Neural progenitor cell (in vitro differentiated cells): ENCODE results near the gene NOB1. TPM values are rescaled to one million over a fixed set of nuclear protein-coding genes. Genes with fewer than 3 reads are reported as not detected.
"Not testable (repeated sequence)": the region's sequence is repeated elsewhere in the genome, so short reads cannot be mapped to it uniquely, and the experiment has no call there.

ENCODE experiments used
- DNase-seq: peaks from one replicate; pipeline ENCODE4 v3.0.0-alpha.2; 2016; ENCODE audit warnings: low spot score
- H2AFZ ChIP-seq: fragments of 200-600 bp; sonication (generic); replicated peaks from 2 replicates; pipeline ENCODE4 v1.6.1; 2016; ENCODE audit warnings: antibody characterized with exemption
- H3F3A ChIP-seq: fragments of 200-600 bp; sonication (generic); 2 replicates; pipeline ENCODE4 v1.6.1; 2016; ENCODE audit warnings: antibody characterized with exemption, low read depth
- H3K27ac ChIP-seq: fragments of 200-600 bp; sonication (generic); 2 replicates; pipeline ENCODE4 v1.5.1; 2016; ENCODE audit warnings: mild to moderate bottlenecking
- H3K27me3 ChIP-seq: fragments of 200-600 bp; sonication (generic); 2 replicates; pipeline ENCODE4 v1.6.1; 2016; ENCODE audit warnings: mild to moderate bottlenecking, moderate library complexity
- H3K36me3 ChIP-seq: fragments of 200-600 bp; sonication (generic); 2 replicates; pipeline ENCODE4 v1.5.1; 2016
- H3K4me1 ChIP-seq: fragments of 200-600 bp; sonication (generic); 2 replicates; pipeline ENCODE4 v1.6.1; 2016; ENCODE audit warnings: mixed run types
- H3K4me2 ChIP-seq: fragments of 200-600 bp; sonication (generic); 2 replicates; pipeline ENCODE4 v1.6.1; 2016
- H3K4me3 ChIP-seq: fragments of 200-600 bp; sonication (generic); 2 replicates; pipeline ENCODE4 v1.5.1; 2016
- H3K79me2 ChIP-seq: fragments of 200-600 bp; sonication (generic); 2 replicates; pipeline ENCODE4 v1.6.1; 2016; ENCODE audit warnings: low read depth
- H3K9ac ChIP-seq: fragments of 200-600 bp; sonication (generic); 2 replicates; pipeline ENCODE4 v1.6.1; 2016
- H3K9me3 ChIP-seq: fragments of 200-600 bp; sonication (generic); 2 replicates; pipeline ENCODE4 v1.5.1; 2016; ENCODE audit warnings: low read depth
- H4K20me1 ChIP-seq: fragments of 200-600 bp; sonication (generic); 2 replicates; pipeline ENCODE4 v1.6.1; 2016; ENCODE audit warnings: low read depth
- H3K27ac Mint-ChIP-seq: 3 replicates; pipeline ENCODE4 v1.8.0; 2021; ENCODE audit warnings: mixed read lengths
- H3K27me3 Mint-ChIP-seq: 2 replicates; pipeline ENCODE4 v1.8.0; 2022; ENCODE audit warnings: low read depth, mild to moderate bottlenecking, inconsistent platforms, moderate library complexity, mixed read lengths; ENCODE audit not compliant: insufficient read depth
- H3K36me3 Mint-ChIP-seq: 3 replicates; pipeline ENCODE4 v1.8.0; 2021; ENCODE audit warnings: mixed read lengths
- H3K4me1 Mint-ChIP-seq: 3 replicates; pipeline ENCODE4 v1.8.0; 2021; ENCODE audit warnings: mixed read lengths
- H3K4me3 Mint-ChIP-seq: 3 replicates; pipeline ENCODE4 v1.8.0; 2021; ENCODE audit warnings: mild to moderate bottlenecking, moderate library complexity, mixed read lengths
- H3K9me3 Mint-ChIP-seq: 3 replicates; pipeline ENCODE4 v1.8.0; 2020; ENCODE audit warnings: mixed read lengths
- CTCF ChIP-seq: fragments of 200-600 bp; sonication (generic); IDR thresholded peaks from 2 replicates; pipeline ENCODE4 v1.5.1; 2017; ENCODE audit warnings: antibody characterized with exemption, mild to moderate bottlenecking
- EZH2 ChIP-seq: fragments of 200-600 bp; sonication (generic); IDR thresholded peaks from 2 replicates; pipeline ENCODE4 v1.6.1; 2017; ENCODE audit warnings: antibody characterized with exemption, mild to moderate bottlenecking, moderate library complexity
- EZH2phosphoT487 ChIP-seq: fragments of 200-600 bp; sonication (generic); IDR thresholded peaks from 2 replicates; pipeline ENCODE4 v1.6.1; 2017; ENCODE audit warnings: antibody characterized with exemption
- total RNA-seq: library from RNA; depleted of rRNA; stranded (reverse); fragments of >200 nt; gene quantifications from 2 replicates; pipeline ENCODE4 v1.2.3, GENCODE V29; 2015; ENCODE audit warnings: low replicate concordance

Gene NOB1
- total RNA-seq, 1 donor from 2014 or later, result 30.3 TPM

- Histone ChIP-seq H3F3A (no peaks in the 10 kb centered on the region), H3K4me2 (no peak overlapping the region), H3K27ac (no peak overlapping the region), H3K36me3 (no peaks in the 10 kb centered on the region), H3K4me1 (no peaks in the 10 kb centered on the region), H3K9me3 (no peaks in the 10 kb centered on the region), H4K20me1 (no peaks in the 10 kb centered on the region), H2AFZ (no peak overlapping the region), H3K79me2 (no peaks in the 10 kb centered on the region), H3K9ac (no peak overlapping the region), H3K27me3 (no peaks in the 10 kb centered on the region), H3K4me3 (no peak overlapping the region)
- no peak overlapping the region for H3K4me3 Mint-ChIP-seq
- peaks cover 2% of the 10 kb centered on the region for H3K4me1 Mint-ChIP-seq
- H3K27ac Mint-ChIP-seq, result no peak overlapping the region
- no peaks in the 10 kb centered on the region for H3K27me3 Mint-ChIP-seq
- TF ChIP-seq CTCF (no peak), EZH2phosphoT487 (no peak), EZH2 (no peak)
- peaks cover 4% of the 10 kb centered on the region for H3K36me3 Mint-ChIP-seq
- no peak for DNase-seq
- no peaks in the 10 kb centered on the region for H3K9me3 Mint-ChIP-seq
Measured at GRCh38 chr16:69793526-69793925, 38.8 kb upstream of the NOB1 start.

- H3K27me3 Mint-ChIP-seq, H3K9me3 Mint-ChIP-seq, DNase-seq: not testable (repeated sequence)
Measured at GRCh38 chr16:69791391-69791847, 36.7 kb upstream of the NOB1 start.

GRCh38 chr16:69787883-69788282 lies 33.2 kb upstream of the NOB1 start:
- Histone ChIP-seq H4K20me1 (no peaks in the 10 kb centered on the region), H3K9me3 (no peaks in the 10 kb centered on the region), H2AFZ (no peak overlapping the region), H3F3A (no peaks in the 10 kb centered on the region), H3K79me2 (no peaks in the 10 kb centered on the region), H3K27ac (no peak overlapping the region), H3K4me2 (no peak overlapping the region), H3K36me3 (no peaks in the 10 kb centered on the region), H3K9ac (no peak overlapping the region), H3K27me3 (no peaks in the 10 kb centered on the region), H3K4me3 (no peak overlapping the region), H3K4me1 (no peaks in the 10 kb centered on the region)
- Mint-ChIP-seq H3K27me3 (peaks cover 2% of the 10 kb centered on the region), H3K9me3 (no peaks in the 10 kb centered on the region), H3K4me1 (no peaks in the 10 kb centered on the region), H3K36me3 (peaks cover 2% of the 10 kb centered on the region), H3K4me3 (no peak overlapping the region), H3K27ac (no peak overlapping the region)
- TF ChIP-seq EZH2 (no peak), CTCF (no peak), EZH2phosphoT487 (no peak)
- no peak for DNase-seq

More at GRCh38 chr16:69791391-69791847, 36.7 kb upstream of the NOB1 start:
- H3K4me1 ChIP-seq, H3K4me2 ChIP-seq, H3K36me3 ChIP-seq, H3K27me3 ChIP-seq, H3K4me1 Mint-ChIP-seq, H4K20me1 ChIP-seq, H3K4me3 Mint-ChIP-seq, H3F3A ChIP-seq, H3K9me3 ChIP-seq, H3K79me2 ChIP-seq, H3K36me3 Mint-ChIP-seq, H2AFZ ChIP-seq, H3K4me3 ChIP-seq, H3K27ac Mint-ChIP-seq, H3K9ac ChIP-seq, H3K27ac ChIP-seq: not testable (repeated sequence)

- TF ChIP-seq EZH2phosphoT487 (no peak), CTCF (no peak), EZH2 (no peak)
- H3K4me2 ChIP-seq, result no peak overlapping the region
- peaks cover 2% of the 10 kb centered on the region for H3K36me3 Mint-ChIP-seq
- H3K27me3 Mint-ChIP-seq, result peaks cover 2% of the 10 kb centered on the region
- H3F3A ChIP-seq, result no peaks in the 10 kb centered on the region
- H3K27me3 ChIP-seq, result no peaks in the 10 kb centered on the region
- H3K9ac ChIP-seq, result no peak overlapping the region
- no peak for DNase-seq
- no peaks in the 10 kb centered on the region for H3K9me3 ChIP-seq
- no peaks in the 10 kb centered on the region for H3K4me1 ChIP-seq
- no peak overlapping the region for H3K4me3 Mint-ChIP-seq
- no peaks in the 10 kb centered on the region for H3K79me2 ChIP-seq
- H3K36me3 ChIP-seq, result no peaks in the 10 kb centered on the region
- H4K20me1 ChIP-seq, result no peaks in the 10 kb centered on the region
- no peaks in the 10 kb centered on the region for H3K9me3 Mint-ChIP-seq
- H3K4me1 Mint-ChIP-seq, result no peaks in the 10 kb centered on the region
- no peak overlapping the region for H3K4me3 ChIP-seq
- no peak overlapping the region for H2AFZ ChIP-seq
- no peak overlapping the region for H3K27ac Mint-ChIP-seq
- H3K27ac ChIP-seq, result no peak overlapping the region
Measured at GRCh38 chr16:69784586-69784985, 29.9 kb upstream of the NOB1 start.
